Measurements from ENCODE around the gene SEC16A. TPM values are rescaled to one million over a fixed set of nuclear protein-coding genes. Genes with fewer than 3 reads are reported as not detected.

Gene SEC16A
- total RNA-seq, 1 donor from 2014 or later: 66.5 TPM

DNA sequence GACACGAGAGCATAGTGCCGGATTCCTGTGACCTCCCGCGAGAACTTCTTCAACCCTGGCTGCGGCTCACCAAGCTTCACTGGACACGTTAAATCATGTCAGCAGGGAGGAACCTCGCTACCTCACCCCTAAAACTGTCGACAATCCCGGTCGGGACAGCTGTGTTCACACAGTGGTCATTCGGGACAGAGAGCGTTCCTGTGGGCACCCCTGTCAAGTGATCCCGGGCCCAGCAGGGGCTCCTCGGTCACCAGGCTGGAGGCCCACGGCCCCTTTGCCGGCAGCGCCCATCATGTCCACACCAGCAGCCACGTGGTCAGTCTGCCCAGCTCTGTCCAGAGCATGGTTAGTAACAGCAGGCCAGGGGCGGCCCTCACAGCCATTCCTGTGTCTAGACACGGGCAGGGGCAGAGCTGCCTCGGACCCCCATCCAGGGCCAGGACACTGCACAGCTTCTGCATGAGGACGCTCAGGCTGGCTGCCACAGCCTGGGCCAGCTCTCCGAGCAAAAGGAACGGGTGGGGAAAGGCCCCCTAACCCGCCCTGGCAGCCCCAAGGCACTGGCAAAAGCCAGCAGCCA lies 46.7 kb downstream of the SEC16A start:
- TF ChIP-seq, protein P1, sequence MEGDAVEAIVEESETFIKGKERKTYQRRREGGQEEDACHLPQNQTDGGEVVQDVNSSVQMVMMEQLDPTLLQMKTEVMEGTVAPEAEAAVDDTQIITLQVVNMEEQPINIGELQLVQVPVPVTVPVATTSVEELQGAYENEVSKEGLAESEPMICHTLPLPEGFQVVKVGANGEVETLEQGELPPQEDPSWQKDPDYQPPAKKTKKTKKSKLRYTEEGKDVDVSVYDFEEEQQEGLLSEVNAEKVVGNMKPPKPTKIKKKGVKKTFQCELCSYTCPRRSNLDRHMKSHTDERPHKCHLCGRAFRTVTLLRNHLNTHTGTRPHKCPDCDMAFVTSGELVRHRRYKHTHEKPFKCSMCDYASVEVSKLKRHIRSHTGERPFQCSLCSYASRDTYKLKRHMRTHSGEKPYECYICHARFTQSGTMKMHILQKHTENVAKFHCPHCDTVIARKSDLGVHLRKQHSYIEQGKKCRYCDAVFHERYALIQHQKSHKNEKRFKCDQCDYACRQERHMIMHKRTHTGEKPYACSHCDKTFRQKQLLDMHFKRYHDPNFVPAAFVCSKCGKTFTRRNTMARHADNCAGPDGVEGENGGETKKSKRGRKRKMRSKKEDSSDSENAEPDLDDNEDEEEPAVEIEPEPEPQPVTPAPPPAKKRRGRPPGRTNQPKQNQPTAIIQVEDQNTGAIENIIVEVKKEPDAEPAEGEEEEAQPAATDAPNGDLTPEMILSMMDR (IDR thresholded peaks at IDR 0.05): no peak
- H3K27ac ChIP-seq: no peak overlapping the region
- no peaks in the 10 kb centered on the region for H3K27me3 ChIP-seq (ENCODE audit: low read depth)
- H3K9me3 ChIP-seq: no peaks in the 10 kb centered on the region
- H3K36me3 ChIP-seq: peaks cover 31% of the 10 kb centered on the region
- no peak overlapping the region for H3K4me3 ChIP-seq
- intact Hi-C loops (cut with DNase I): no loop called here
- peaks cover 32% of the 10 kb centered on the region for H3K4me1 ChIP-seq
- DNase-seq (no peak), ATAC-seq (no peak)

DNA sequence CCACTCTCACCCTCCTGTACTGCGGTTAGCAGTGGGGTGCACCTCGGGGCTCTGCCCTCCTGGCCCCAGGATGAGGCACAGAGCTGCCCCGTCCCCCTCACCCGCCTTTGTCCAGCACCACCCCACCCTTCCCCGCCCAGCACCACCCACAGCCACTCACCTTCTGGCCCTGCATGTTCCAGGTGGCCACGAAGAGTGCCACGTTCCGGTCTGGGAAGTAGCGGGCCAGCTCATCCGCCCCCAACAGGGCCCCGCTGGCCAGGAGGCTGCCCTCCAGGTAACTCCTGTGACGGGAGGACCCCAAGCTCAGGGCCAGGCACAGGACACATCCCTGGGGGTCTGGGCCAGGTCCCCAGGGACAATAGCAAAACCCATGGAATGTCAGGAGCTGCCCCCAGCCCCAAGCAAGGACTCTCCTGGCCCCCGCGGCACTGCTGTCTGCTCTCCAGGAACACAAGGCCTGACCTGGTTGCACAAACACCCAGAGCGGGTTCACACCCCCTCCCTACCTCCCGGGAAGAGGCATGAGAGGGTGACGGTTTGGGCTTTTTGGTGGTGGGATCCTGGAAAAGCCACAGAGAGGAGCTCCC lies 48.2 kb downstream of the SEC16A start:
- TF ChIP-seq, protein P1 (IDR thresholded peaks at IDR 0.05): no peak
- H3K36me3 ChIP-seq: peaks cover 36% of the 10 kb centered on the region

DNA sequence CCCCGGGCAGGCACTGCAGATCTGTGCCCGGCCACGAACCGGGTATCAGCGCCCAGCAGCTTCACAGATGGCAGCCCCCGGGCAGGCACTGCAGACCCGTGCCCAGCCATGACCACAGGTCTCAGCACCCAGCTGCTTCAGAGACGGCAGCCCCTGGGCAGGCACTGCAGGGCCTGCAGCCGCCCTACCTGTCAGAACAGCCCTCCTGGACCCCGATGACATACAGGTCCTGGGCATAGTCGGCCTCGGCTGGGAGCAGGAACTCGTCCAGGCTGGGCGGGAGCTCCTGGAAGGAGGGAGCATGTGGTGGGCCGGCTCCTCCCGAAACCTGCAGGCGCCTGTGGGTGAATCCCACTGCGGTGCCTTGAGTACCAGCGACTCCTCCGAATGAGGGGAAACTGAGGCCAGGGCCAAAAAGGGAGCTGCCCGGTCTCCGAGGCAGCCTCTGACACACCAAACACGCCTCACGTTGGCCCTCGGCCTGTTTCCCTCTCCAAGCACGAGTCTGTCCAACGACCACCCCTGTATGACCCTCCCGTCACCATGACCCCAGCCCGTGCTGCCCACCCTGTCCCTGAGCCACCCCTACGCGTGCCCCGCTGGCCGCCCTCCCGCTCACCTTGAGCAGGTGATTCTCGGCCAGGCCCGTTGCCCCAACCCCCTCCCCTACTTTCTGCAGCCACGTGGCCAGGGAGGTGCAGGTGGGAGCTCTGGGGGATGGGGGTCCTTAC lies 48.8 kb downstream of the SEC16A start:
- H3K27ac ChIP-seq: no peak overlapping the region
- no peaks in the 10 kb centered on the region for H3K9me3 ChIP-seq
- peaks cover 26% of the 10 kb centered on the region for H3K4me1 ChIP-seq
- ATAC-seq (no peak), DNase-seq (no peak)
- H3K27me3 ChIP-seq (ENCODE audit: low read depth): no peaks in the 10 kb centered on the region
- intact Hi-C loops (cut with DNase I): no loop called here
- H3K36me3 ChIP-seq: peaks cover 42% of the 10 kb centered on the region
- TF ChIP-seq, protein P1 (IDR thresholded peaks at IDR 0.05): no peak
- H3K4me3 ChIP-seq: no peak overlapping the region

More for the DNA sequence above, 48.2 kb downstream of the SEC16A start:
- no peaks in the 10 kb centered on the region for H3K27me3 ChIP-seq (ENCODE audit: low read depth)
- ATAC-seq (no peak), DNase-seq (no peak)
- H3K9me3 ChIP-seq: no peaks in the 10 kb centered on the region
- intact Hi-C loops (cut with DNase I): no loop called here
- H3K4me1 ChIP-seq: peaks cover 26% of the 10 kb centered on the region
- no peak overlapping the region for H3K4me3 ChIP-seq
- no peak overlapping the region for H3K27ac ChIP-seq

DNA sequence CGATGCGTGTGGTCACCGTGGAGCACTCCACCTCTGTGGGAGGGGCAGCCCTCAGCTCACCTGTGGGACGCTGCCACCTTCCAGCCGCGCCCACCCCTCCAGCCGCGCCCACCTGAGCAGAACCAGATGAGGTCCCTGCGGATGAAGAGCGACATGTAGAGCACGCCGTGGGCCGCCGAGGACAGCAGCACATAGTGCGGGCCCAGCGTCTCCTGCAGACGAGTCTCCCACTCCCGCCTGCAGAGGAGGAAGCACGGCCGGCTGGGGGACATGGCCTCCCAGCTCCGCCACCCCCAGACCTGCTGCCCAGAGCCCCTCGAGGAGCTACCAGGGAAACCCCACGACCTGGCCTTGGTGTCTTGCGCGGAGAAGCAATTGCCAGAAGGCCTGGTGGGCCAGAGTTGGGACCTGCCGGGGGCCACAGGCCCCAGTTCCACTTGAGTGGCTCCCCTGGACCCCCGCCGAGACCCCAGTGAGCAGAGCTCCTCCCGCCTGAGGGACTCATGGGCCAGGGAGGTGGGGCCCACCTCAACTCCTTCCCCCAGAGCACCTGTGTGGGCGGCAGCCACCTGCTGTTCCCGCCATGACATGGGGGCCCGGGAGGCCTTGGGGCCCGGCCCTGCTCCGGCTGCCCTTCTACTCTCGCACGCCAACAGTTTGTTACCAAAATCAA lies 49.7 kb downstream of the SEC16A start:
- TF ChIP-seq, protein P1 (IDR thresholded peaks at IDR 0.05): no peak
- H3K36me3 ChIP-seq: peaks cover 48% of the 10 kb centered on the region
- DNase-seq: no peak

DNA sequence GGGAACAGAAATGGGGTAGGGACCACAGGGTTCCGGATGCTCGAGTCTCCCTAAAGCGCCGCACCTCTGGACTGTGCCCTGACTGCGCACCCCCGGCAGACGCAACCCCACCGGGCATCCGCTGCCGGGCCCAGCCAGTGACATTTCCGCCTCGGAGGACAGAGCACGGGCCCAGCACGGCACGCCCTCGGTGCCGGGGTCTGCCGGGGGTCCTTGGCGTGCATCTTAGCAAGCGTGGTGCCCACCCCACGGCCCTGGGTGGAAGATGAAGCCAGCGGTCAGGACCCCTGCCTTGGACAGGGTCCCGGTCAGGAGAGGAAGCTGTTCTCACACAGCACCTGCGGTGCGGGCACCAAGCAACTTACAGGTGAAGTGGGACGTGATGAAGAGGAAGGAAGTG lies 50.2 kb downstream of the SEC16A start:
- H3K27ac ChIP-seq: no peak overlapping the region
- ATAC-seq (no peak), DNase-seq (no peak)
- no peaks in the 10 kb centered on the region for H3K9me3 ChIP-seq
- TF ChIP-seq, protein P1 (IDR thresholded peaks at IDR 0.05): no peak
- no peak overlapping the region for H3K4me3 ChIP-seq
- peaks cover 15% of the 10 kb centered on the region for H3K4me1 ChIP-seq
- peaks cover 48% of the 10 kb centered on the region for H3K36me3 ChIP-seq
- intact Hi-C loops (cut with DNase I): no loop called here
- no peaks in the 10 kb centered on the region for H3K27me3 ChIP-seq (ENCODE audit: low read depth)

More for the DNA sequence above, 49.7 kb downstream of the SEC16A start:
- H3K9me3 ChIP-seq: no peaks in the 10 kb centered on the region
- no peaks in the 10 kb centered on the region for H3K27me3 ChIP-seq (ENCODE audit: low read depth)
- no peak for ATAC-seq
- H3K4me3 ChIP-seq: no peak overlapping the region
- intact Hi-C loops (cut with DNase I): no loop called here
- H3K4me1 ChIP-seq: peaks cover 21% of the 10 kb centered on the region
- H3K27ac ChIP-seq: no peak overlapping the region
